CD4-positive, alpha-beta T cell treated with Interferon alpha-2 for 1 hour (primary cell): Measurements from ENCODE around the gene PACRG.

ENCODE experiments used
- DNase-seq, 2 donors: peaks; one replicate each; pipeline ENCODE4 v3.0.0-alpha.2; 2020 to 2022

Gene PACRG

GRCh38 chr6:163023700-163024099, 295.9 kb downstream of the PACRG start:
- no peak for DNase-seq

GRCh38 chr6:163026893-163027292, 299.1 kb downstream of the PACRG start:
- no peak for DNase-seq

DNA sequence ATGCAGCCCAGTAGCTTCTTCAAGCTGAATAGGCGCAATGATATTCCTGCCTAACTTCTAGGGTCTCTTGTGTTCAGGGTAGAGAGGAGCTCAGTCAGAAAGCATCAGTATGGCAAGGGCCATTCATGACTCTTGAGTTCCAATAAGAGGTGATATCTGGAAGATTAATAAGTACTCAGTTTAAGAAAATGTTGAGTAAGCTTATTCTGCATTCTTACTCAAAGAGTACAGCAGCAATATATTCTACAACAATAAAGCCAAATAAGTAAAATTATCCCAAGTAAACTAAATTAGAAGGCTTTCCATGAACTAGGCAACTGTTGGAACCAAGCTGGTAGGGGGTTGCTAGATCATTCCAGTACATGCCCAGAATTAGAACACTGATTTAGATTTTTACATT, 303.2 kb downstream of the PACRG start:
- DNase-seq, result no peak

DNA sequence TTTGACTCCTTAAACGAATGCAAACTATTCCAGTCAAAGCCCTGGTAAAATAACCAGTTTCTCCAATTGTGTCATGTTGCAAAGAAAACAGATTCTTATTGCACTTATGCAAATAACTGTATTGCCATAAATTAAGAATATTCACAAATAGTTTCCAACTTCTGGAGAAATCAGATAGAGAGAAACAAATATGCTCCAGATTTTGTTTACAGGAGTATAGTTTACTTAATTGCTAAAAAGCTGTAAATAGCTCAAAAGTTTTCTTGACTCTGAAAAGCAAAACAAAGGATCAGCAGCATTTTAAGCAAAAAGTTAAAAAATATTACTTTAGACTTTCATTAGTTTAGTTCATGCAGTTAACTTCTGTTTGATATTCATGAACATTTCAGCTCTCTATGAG, 304.2 kb downstream of the PACRG start:
- DNase-seq, result no peak

- no peak for DNase-seq
Measured at GRCh38 chr6:163036160-163036645, 308.4 kb downstream of the PACRG start.

DNA sequence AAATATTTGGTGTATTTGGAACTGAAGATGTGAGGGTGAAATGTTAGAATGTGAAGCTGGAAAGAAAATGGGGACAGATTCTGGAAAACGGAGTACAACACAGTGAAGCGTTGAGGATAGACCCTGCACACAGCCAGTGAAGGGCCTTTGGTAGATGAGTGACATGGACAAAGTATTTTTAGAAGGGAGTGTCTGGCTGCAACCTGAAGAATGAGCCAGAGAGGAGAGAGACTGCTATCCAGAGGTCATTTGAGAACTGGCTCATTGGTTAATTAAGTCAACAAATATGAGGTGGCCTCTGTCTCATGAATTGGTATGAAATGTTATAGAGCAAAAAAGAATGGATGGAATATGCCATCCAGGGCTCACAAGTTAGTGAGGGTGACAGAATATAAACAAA, 310.5 kb downstream of the PACRG start:
- DNase-seq, result no peak

- DNase-seq, result no peak
Measured at GRCh38 chr6:163048345-163048744, 320.6 kb downstream of the PACRG start.

DNA sequence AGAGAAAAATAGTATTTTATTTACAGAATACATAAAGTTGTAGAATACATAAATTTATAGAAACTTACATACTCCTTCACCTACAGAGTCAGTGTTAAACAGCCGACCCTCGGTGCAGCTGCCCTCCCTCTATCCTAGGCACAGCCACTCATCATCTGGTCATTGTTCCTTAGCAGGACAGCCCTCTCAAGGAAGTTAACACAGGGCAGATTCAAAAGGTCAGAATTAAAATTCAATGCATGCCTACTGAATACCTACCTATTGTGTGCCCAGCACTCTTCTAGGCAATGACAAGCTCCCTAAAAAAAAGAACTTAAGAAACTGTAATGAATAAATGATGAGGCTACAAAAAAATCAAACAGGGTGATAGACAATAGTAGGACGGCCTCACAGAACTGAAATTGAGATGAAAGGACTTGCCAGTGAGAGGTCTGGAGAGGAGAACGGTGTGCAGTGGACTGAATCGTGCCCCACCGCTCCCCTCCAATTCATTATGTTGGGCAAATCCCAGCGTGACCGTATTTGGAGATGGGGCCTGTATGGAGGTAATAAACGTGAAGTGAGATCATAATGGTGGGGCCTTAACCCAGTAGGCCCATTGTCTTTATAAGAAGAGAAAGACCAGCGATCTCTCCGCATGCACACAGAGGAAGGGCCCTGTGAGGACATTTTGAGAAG, 326.0 kb downstream of the PACRG start:
- DNase-seq, result no peak

GRCh38 chr6:163054641-163055040, 326.9 kb downstream of the PACRG start:
- no peak for DNase-seq

- DNase-seq, result no peak
Measured at GRCh38 chr6:163057260-163057659, 329.5 kb downstream of the PACRG start.

DNA sequence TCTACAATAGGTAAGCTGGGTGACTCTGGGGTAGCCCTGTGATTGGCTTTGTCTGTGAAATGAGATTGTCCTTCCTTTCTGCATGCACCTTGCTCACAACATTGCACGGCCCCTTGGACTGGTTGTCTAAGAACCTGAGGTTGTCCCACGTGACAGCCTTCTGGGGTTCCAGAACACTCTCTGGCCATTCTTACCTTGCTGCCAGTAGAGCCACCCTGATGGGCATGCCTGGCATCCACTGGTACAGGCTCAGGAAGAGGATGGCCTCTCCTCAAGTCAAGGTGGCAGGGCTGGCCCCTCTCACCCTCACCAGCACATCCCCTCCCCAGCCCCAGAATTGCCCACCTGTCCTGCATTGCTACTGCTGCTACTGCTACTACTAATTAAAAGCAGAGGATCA, 335.0 kb downstream of the PACRG start:
- no peak for DNase-seq

GRCh38 chr6:163063561-163063960, 335.8 kb downstream of the PACRG start:
- DNase-seq, result no peak

GRCh38 chr6:163064397-163064796, 336.6 kb downstream of the PACRG start:
- no peak for DNase-seq

GRCh38 chr6:163066200-163066599, 338.4 kb downstream of the PACRG start:
- no peak for DNase-seq

DNA sequence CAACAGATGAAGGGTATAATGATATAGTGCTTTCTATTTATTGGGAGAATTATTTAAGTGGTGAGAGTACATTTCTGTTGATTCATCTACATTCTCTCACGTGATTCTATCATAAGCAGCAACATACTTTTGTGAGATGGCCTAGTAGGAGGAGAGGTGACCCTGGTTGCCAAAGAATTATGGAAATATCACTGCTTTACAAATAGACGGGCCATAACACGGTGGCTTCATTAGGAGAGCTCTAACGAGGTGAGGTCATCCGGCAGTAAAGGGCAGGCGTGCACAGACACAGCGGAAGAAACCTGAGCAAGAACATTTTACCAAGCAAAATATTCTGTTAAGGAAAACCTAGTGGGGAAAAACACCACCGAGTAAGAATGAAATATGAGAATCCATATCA, 349.4 kb downstream of the PACRG start:
- no peak for DNase-seq

DNA sequence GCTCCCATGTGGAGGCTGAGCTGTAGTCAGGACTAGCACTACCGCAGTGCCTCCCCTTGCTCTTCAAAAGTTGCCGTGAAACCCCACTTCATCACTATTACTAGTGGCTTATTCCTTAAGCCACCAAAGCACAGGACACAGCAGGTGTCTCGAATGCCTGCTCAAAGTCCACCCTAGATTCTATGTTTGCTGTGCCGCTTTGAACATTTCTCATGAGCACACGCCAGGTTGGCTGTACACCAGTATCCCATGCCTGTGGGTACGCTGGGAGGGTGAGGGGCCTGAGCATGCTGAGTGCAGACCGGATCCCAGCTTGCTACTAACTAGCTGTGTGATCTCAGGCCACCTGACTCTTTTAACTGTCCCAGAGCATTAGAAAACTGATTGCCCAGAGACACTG, 350.9 kb downstream of the PACRG start:
- no peak for DNase-seq

DNA sequence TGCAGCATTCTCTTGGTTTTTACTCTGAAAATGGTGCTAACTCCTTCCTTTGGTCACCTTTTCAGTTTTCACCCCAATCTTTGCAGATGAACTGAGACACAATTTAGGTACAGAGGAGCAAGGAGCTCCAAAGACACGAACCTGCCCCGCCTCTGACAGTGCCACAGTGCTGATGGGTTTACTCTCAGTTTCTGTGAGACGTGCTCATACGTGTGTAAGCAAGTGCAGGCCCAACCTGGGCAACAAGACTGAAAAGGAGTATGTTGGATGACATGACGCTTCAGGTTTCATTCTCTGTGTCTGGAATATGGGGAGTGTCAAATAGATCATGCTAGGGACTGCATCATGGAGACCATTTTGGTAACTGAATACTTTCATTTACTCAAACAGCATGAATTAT, 352.5 kb downstream of the PACRG start:
- no peak for DNase-seq

DNA sequence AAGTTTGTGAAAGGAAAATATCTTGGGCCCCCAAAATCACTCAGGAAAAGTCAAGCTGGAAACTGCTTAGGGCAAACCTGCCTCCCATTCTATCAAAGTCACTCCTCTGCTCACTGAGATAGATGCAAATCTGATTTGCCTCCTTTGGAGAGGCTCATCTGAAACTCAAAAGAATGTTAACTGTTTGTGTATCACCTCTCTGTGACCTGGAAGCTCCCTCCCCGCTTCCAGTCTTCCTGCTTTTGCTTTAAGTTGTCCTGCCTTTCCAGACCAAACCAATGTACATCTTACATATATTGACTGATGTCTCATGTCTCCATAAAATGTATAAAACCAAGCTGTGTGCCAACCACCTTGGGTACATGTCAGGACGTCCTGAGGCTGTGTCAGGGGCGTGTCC, 355.4 kb downstream of the PACRG start:
- DNase-seq, result no peak

- no peak for DNase-seq
Measured at GRCh38 chr6:163085426-163085825, 357.7 kb downstream of the PACRG start.

- DNase-seq, result no peak
Measured at GRCh38 chr6:163085861-163086623, 358.3 kb downstream of the PACRG start.

DNA sequence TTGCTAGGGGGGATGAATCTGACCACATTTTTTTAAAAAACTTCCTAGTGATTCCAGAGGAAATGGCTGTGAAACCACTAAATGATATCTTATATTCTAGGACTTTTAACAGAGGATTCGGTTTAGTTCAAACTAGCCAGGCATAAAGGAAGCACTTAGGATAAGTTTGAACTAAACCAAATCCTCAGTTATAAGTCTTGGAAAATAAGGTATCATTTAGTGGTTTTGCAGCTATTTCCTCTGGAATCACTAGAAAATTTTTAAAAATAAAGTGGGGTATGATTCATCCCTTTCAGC, 358.8 kb downstream of the PACRG start:
- no peak for DNase-seq

- DNase-seq, result no peak
Measured at GRCh38 chr6:163087981-163088380, 360.2 kb downstream of the PACRG start.

- DNase-seq, result no peak
Measured at GRCh38 chr6:163092876-163093275, 365.1 kb downstream of the PACRG start.

GRCh38 chr6:163094881-163095280, 367.1 kb downstream of the PACRG start:
- DNase-seq, result no peak

DNA sequence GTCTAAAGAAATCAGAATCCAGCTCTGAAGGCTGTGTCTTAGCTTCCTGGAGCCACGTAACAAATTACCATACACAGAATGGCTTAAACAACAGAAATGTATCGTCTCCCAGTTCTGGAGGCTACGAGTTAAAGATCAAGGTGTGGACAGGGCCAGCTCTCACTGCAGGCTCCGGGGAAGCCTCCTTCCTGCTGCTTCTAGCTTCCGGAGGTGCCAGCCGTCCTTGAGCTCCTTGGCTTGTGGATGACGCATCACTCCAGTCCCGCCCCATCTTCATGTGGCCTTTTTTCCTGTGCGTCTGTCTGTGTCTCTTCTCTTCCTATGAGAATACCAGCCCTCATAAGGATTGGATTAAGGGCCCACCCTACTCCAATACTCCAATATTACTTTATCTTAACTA, 367.6 kb downstream of the PACRG start:
- DNase-seq, result no peak
